Body of pancreas (tissue), 4 donors: Measurements from ENCODE around the gene ATP11A. TPM values are rescaled to one million over a fixed set of nuclear protein-coding genes. Genes with fewer than 3 reads are reported as not detected.

Experiments
- ATAC-seq: fragments of 150-250 bp; one replicate; pipeline ENCODE4 v1.9.1; 2016
- DNase-seq, 4 donors: peaks; one replicate each; pipeline ENCODE4 v3.0.0-alpha.2; 2019
- H3K27ac ChIP-seq, 4 donors: fragments of 200-600 bp; sonication (generic); 1 replicate in 3 of 4; 2 replicates in 1 of 4; pipeline versions ENCODE4 v1.5.1 to v1.6.1; 2016 to 2019; ENCODE audit warnings: mild to moderate bottlenecking in 1 of 4, mixed read lengths in 1 of 4, moderate library complexity in 1 of 4
- H3K27me3 ChIP-seq, 2 donors: fragments of 200-600 bp; sonication (generic); one replicate each; pipeline ENCODE4 v1.6.0; 2016; ENCODE audit warnings: mild to moderate bottlenecking in 1 of 2
- H3K36me3 ChIP-seq, 2 donors: fragments of 200-600 bp; sonication (generic); replicated peaks in 1 of 2; 2 replicates each; pipeline ENCODE4 v1.5.1; 2016; ENCODE audit warnings: low read depth in 2 of 2; ENCODE audit not compliant: insufficient read depth in 1 of 2
- H3K4me1 ChIP-seq: fragments of 200-600 bp; sonication (generic); one replicate; pipeline ENCODE4 v1.6.0; 2016
- H3K4me3 ChIP-seq, 2 donors: fragments of 200-600 bp; sonication (generic); 1 replicate in 1 of 2; 2 replicates in 1 of 2; pipeline ENCODE4 v1.5.1; 2016 to 2019
- H3K9me3 ChIP-seq, 3 donors: fragments of 200-600 bp; sonication (generic); 1 replicate in 2 of 3; 2 replicates in 1 of 3; pipeline ENCODE4 v1.5.1; 2016
- POLR2A ChIP-seq, 3 donors: fragments of 450-650 bp; IDR thresholded peaks; one replicate each; pipeline ENCODE4 v1.6.1; 2016; ENCODE audit warnings: antibody characterized with exemption in 3 of 3, mild to moderate bottlenecking in 2 of 3
- WGBS, 2 donors: methylation state at CpG; one replicate each; pipeline ENCODE4 v1.1.5; 2017; 5-methylcytosine and 5-hydroxymethylcytosine counted together
- intact Hi-C: fragments of 100-400 bp; cut with DNase I; formaldehyde crosslinking; loops from one replicate; pipeline ENCODE4 v1.15.1; 2023
- total RNA-seq, 2 donors: library from RNA; depleted of rRNA; stranded (reverse); fragments of >200 nt; gene quantifications; one replicate each; pipeline ENCODE4 v1.1.0, GENCODE V29; 2016
- TF ChIP-seq, protein P1 (sequence below), 7 experiments: fragments of 450-650 bp in 4 of 7; fragments of 200-600 bp in 3 of 7; sonication (generic) in 3 of 7; IDR thresholded peaks; one replicate each; pipeline ENCODE4 v1.5.1; 2016 to 2019; ENCODE audit warnings: antibody characterized with exemption in 7 of 7

The ATP11A gene
- total RNA-seq, 2 donors from 2014 or later: 24.1 to 33.9 TPM

DNA sequence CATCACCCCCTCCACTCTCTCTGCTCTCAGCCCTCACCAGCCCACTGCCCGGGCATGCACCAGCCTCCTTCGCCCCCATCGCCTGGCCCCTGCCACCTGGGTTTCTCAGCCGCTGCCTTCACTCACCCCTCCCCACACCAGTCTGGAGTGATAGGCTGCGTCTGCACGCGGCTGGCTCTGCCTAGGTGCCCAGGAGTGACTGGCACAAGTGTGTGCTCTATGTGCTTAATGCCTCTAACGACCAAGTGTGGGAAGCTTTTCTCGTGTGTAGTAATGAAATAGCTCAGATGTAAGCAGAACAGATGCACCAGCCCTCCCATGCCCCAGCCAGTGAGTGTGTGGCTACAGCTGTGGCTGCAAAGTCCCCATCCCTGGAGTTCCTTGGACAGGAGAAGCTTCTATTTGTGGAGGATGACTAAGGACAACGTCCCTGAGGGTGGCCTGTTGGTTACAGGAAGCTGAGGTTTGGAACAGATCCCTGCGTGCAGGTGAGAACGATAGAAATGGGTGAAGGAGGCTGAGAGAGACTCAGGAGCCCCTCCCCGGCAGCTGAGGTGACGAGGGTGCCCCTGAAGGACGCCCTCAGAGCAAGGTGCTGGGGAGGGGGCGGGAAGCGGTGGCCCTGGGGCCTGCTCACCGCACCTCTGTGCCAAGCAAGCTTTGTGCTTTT, 35.6 kb downstream of the ATP11A start:
- TF ChIP-seq, protein P1, sequence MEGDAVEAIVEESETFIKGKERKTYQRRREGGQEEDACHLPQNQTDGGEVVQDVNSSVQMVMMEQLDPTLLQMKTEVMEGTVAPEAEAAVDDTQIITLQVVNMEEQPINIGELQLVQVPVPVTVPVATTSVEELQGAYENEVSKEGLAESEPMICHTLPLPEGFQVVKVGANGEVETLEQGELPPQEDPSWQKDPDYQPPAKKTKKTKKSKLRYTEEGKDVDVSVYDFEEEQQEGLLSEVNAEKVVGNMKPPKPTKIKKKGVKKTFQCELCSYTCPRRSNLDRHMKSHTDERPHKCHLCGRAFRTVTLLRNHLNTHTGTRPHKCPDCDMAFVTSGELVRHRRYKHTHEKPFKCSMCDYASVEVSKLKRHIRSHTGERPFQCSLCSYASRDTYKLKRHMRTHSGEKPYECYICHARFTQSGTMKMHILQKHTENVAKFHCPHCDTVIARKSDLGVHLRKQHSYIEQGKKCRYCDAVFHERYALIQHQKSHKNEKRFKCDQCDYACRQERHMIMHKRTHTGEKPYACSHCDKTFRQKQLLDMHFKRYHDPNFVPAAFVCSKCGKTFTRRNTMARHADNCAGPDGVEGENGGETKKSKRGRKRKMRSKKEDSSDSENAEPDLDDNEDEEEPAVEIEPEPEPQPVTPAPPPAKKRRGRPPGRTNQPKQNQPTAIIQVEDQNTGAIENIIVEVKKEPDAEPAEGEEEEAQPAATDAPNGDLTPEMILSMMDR (IDR thresholded peaks at IDR 0.05): no peak
- no peak for TF ChIP-seq POLR2A (IDR thresholded peaks at IDR 0.05)
- Histone ChIP-seq H3K27me3 (no peaks in the 10 kb centered on the region), H3K9me3 (no peaks in the 10 kb centered on the region), H3K4me1 (peaks cover 68% of the 10 kb centered on the region), H3K27ac (peak overlapping the region in 3 of 4 donors; percentile 18 to 54 (median 30)), H3K4me3 (no peak overlapping the region), H3K36me3 (no peaks in the 10 kb centered on the region)
- 53 to 65% methylated on average over 18 of the region's 18 CpGs for whole genome bisulfite sequencing, 2 donors
- intact Hi-C loops: no loop called here
- no peak for ATAC-seq
- no peak for DNase-seq

DNA sequence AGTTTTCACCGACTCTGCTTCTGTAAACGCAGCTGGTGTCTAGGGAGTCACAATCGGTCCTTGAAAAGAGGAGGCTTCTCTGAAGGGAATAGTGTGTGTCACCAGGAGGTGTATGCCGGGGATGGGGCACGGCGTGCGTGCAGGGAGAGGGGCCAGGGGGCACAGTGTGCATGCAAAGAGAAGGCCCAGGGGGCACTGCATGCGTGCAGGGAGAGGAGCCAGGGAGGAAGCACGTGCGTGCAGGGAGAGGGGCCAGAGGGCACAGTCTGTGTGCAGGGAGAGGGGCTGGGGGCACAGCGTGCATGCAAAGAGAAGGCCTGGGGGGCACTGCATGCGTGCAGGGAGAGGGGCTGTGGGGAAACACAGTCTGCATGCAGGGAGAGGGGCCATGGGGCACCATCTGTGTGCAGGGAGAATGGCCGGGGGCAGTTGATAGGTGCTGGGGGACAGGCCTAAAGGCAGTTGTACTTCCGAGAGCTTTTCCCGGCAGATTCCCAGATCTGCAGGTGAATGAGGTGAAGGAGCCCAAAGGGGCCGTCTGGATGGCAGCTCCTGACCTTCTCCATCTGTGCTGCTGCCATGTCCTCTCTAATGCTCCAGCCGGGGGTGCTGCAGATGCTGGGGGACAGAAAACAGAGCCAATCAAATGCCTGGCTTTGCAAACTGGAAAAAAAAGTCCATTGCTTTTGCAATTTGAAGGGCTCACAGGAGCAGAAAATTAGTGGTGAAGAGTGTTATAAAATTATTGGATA, 36.4 kb downstream of the ATP11A start:
- Histone ChIP-seq H3K27me3 (no peaks in the 10 kb centered on the region), H3K4me1 (peaks cover 61% of the 10 kb centered on the region), H3K36me3 (no peaks in the 10 kb centered on the region), H3K4me3 (no peak overlapping the region), H3K9me3 (no peaks in the 10 kb centered on the region), H3K27ac (peak overlapping the region in 2 of 4 donors; percentile 18 to 63)
- TF ChIP-seq, protein P1 (IDR thresholded peaks at IDR 0.05): no peak
- no peak for TF ChIP-seq POLR2A (IDR thresholded peaks at IDR 0.05)
- intact Hi-C loops: no loop called here
- ATAC-seq (no peak), DNase-seq (no peak)
- 56 to 78% methylated on average over 16 to 17 of the region's 17 CpGs for WGBS, 2 donors

DNA sequence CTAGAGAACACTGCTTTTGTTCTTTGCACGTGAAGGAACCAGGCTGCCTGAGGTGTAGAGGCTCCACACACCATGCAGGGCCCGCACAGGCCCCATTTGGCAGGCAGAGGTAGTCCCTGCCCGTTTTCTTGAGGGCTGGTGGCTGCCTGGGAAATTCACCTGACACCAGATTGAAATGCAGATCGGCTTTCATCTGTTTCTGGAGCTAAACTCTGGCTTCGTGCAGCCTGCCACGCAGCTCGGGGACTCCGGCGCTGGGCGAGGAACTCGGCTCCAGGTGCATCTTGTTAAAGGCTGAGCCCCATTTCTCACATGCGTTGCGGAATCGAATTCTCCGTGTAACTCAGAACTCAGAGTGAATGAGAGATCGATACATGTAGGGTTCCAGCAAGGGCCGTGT, 37.7 kb downstream of the ATP11A start:
- 73 to 81% methylated on average over 17 of the region's 17 CpGs for WGBS, 2 donors
- no peak for DNase-seq

DNA sequence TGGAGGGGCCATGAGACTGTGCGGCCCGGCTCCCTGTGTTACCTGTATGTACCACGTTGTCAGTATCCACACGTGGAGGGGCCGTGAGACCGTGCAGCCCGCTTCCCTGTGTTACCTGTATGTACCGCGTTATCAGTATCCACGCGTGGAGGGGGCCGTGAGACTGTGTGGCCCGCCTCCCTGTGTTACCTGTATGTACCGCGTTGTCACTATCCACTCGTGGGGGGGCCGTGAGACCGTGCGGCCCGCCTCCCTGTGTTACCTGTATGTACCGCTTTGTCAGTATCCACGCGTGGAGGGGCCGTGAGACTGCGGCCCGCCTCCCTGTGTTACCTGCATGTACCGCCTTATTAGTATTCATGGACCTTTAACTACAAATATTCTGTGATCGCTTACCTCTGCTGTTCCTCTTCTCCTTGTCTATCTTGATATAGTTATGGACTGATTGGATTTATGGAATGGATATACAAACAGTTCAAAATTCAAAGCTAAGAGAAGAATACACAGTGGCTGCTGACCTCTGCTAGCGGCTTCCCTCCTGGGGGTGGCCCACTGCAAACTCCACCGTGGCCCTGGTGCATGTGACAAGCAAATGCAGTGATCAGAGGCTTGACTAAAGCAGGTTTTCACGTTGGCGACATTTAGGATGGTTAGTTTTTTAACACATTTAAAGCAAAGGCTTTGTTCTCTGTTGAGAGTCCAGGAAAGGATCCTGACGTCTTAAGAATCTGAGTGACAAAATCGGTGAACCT, 38.7 kb downstream of the ATP11A start:
- DNase-seq (no peak), ATAC-seq (no peak)
- Histone ChIP-seq H3K27ac (no peak overlapping the region), H3K4me3 (no peak overlapping the region), H3K9me3 (no peaks in the 10 kb centered on the region), H3K27me3 (no peaks in the 10 kb centered on the region), H3K36me3 (no peaks in the 10 kb centered on the region), H3K4me1 (peaks cover 41% of the 10 kb centered on the region)
- TF ChIP-seq POLR2A (IDR thresholded peaks at IDR 0.05): no peak
- TF ChIP-seq, protein P1 (IDR thresholded peaks at IDR 0.05): no peak
- intact Hi-C loops: no loop called here
- 93 to 97% methylated on average over 19 to 34 of the region's 34 CpGs for WGBS, 2 donors

More for the DNA sequence above, 37.7 kb downstream of the ATP11A start:
- no peaks in the 10 kb centered on the region for H3K9me3 ChIP-seq
- H3K4me3 ChIP-seq: no peak overlapping the region
- H3K27me3 ChIP-seq: no peaks in the 10 kb centered on the region
- H3K36me3 ChIP-seq: no peaks in the 10 kb centered on the region
- no peak for TF ChIP-seq POLR2A (IDR thresholded peaks at IDR 0.05)
- TF ChIP-seq, protein P1 (IDR thresholded peaks at IDR 0.05): no peak
- intact Hi-C loops: no loop called here
- no peak for ATAC-seq
- peaks cover 49% of the 10 kb centered on the region for H3K4me1 ChIP-seq
- peak overlapping the region in 3 of 4 donors; percentile 23 to 63 (median 56) for H3K27ac ChIP-seq
